ENCODE measurements around the gene PCDH7.

GRCh38 chr4:30722092-30722358, 1.9 kb downstream of the PCDH7 start:
- TF ChIP-seq POLR2A (IDR thresholded peaks at IDR 0.05; ENCODE audit: low read length) (no peak), GATA1 (IDR thresholded peaks at IDR 0.05; ENCODE audit: low read depth, low read length) (no peak)

All from erythroblast (primary cell).